Osteocyte (in vitro differentiated cells): ENCODE measurements around the gene MYO3B. TPM values are rescaled to one million over a fixed set of nuclear protein-coding genes. Genes with fewer than 3 reads are reported as not detected.

Experiments used
- DNase-seq: peaks from one replicate; pipeline ENCODE4 v3.0.0; 2021; ENCODE audit warnings: mixed read lengths; ENCODE audit not compliant: unreplicated experiment; ENCODE audit errors: extremely low spot score
- H3K27ac Mint-ChIP-seq: one replicate; pipeline ENCODE4 v1.8.0; 2021; ENCODE audit warnings: mild to moderate bottlenecking, mixed read lengths; ENCODE audit not compliant: unreplicated experiment
- H3K27me3 Mint-ChIP-seq: one replicate; pipeline ENCODE4 v1.8.0; 2021; ENCODE audit warnings: mixed read lengths; ENCODE audit not compliant: unreplicated experiment
- H3K36me3 Mint-ChIP-seq: one replicate; pipeline ENCODE4 v1.8.0; 2021; ENCODE audit warnings: mixed read lengths; ENCODE audit not compliant: unreplicated experiment
- H3K4me1 Mint-ChIP-seq: one replicate; pipeline ENCODE4 v1.8.0; 2021; ENCODE audit warnings: mixed read lengths; ENCODE audit not compliant: unreplicated experiment
- H3K4me3 Mint-ChIP-seq: one replicate; pipeline ENCODE4 v1.8.0; 2021; ENCODE audit warnings: mild to moderate bottlenecking, moderate library complexity, mixed read lengths; ENCODE audit not compliant: unreplicated experiment
- H3K9me3 Mint-ChIP-seq: one replicate; pipeline ENCODE4 v1.8.0; 2021; ENCODE audit warnings: mixed read lengths; ENCODE audit not compliant: unreplicated experiment
- CTCF ChIP-seq: fragments of 200-600 bp; sonication (generic); IDR thresholded peaks from 2 replicates; pipeline ENCODE4 v1.5.0; 2021; ENCODE audit warnings: antibody characterized with exemption, mild to moderate bottlenecking, moderate library complexity
- total RNA-seq: library from RNA; stranded (reverse); gene quantifications from 2 replicates; pipeline ENCODE4 v1.2.1, GENCODE V29; 2021

Gene MYO3B
- total RNA-seq, 1 donor from 2014 or later, result not detected

GRCh38 chr2:170215021-170215420 lies 37.1 kb downstream of the MYO3B start:
- no peak for TF ChIP-seq CTCF
- peaks cover 8% of the 10 kb centered on the region for H3K9me3 Mint-ChIP-seq
- no peak overlapping the region for H3K4me3 Mint-ChIP-seq
- peaks cover 3% of the 10 kb centered on the region for H3K27me3 Mint-ChIP-seq
- no peaks in the 10 kb centered on the region for H3K36me3 Mint-ChIP-seq
- H3K4me1 Mint-ChIP-seq, result peaks cover 4% of the 10 kb centered on the region
- no peak overlapping the region for H3K27ac Mint-ChIP-seq
- no peak for DNase-seq

- Mint-ChIP-seq H3K4me3 (no peak overlapping the region), H3K9me3 (no peaks in the 10 kb centered on the region), H3K36me3 (no peaks in the 10 kb centered on the region), H3K27ac (no peak overlapping the region), H3K4me1 (peaks cover 10% of the 10 kb centered on the region), H3K27me3 (peaks cover 3% of the 10 kb centered on the region)
- DNase-seq, result no peak
- no peak for TF ChIP-seq CTCF
These were observed 38.5 kb downstream of the MYO3B start for GRCh38 chr2:170216428-170216827.

- Mint-ChIP-seq H3K36me3 (no peaks in the 10 kb centered on the region), H3K9me3 (no peaks in the 10 kb centered on the region), H3K4me1 (peaks cover 16% of the 10 kb centered on the region), H3K27me3 (peaks cover 3% of the 10 kb centered on the region), H3K4me3 (no peak overlapping the region), H3K27ac (no peak overlapping the region)
- no peak for DNase-seq
- no peak for TF ChIP-seq CTCF
These were observed 39.0 kb downstream of the MYO3B start for GRCh38 chr2:170216981-170217380.

- H3K27me3 Mint-ChIP-seq, result peaks cover 3% of the 10 kb centered on the region
- no peak overlapping the region for H3K4me3 Mint-ChIP-seq
- H3K27ac Mint-ChIP-seq, result no peak overlapping the region
- TF ChIP-seq CTCF, result no peak
- no peaks in the 10 kb centered on the region for H3K36me3 Mint-ChIP-seq
- DNase-seq, result no peak
- H3K4me1 Mint-ChIP-seq, result peaks cover 22% of the 10 kb centered on the region
- no peaks in the 10 kb centered on the region for H3K9me3 Mint-ChIP-seq
These were observed 39.9 kb downstream of the MYO3B start for GRCh38 chr2:170217778-170218251.

GRCh38 chr2:170218456-170218855 lies 40.5 kb downstream of the MYO3B start:
- no peaks in the 10 kb centered on the region for H3K36me3 Mint-ChIP-seq
- peaks cover 18% of the 10 kb centered on the region for H3K4me1 Mint-ChIP-seq
- no peak overlapping the region for H3K27ac Mint-ChIP-seq
- peaks cover 3% of the 10 kb centered on the region for H3K27me3 Mint-ChIP-seq
- no peak for TF ChIP-seq CTCF
- no peak for DNase-seq
- H3K4me3 Mint-ChIP-seq, result no peak overlapping the region
- no peaks in the 10 kb centered on the region for H3K9me3 Mint-ChIP-seq
